ENCODE measurements around the gene TMEM229A.
"Not testable (repeated sequence)": the region's sequence is repeated elsewhere in the genome, so short reads cannot be mapped to it uniquely, and the experiment has no call there.

Gene TMEM229A

DNA sequence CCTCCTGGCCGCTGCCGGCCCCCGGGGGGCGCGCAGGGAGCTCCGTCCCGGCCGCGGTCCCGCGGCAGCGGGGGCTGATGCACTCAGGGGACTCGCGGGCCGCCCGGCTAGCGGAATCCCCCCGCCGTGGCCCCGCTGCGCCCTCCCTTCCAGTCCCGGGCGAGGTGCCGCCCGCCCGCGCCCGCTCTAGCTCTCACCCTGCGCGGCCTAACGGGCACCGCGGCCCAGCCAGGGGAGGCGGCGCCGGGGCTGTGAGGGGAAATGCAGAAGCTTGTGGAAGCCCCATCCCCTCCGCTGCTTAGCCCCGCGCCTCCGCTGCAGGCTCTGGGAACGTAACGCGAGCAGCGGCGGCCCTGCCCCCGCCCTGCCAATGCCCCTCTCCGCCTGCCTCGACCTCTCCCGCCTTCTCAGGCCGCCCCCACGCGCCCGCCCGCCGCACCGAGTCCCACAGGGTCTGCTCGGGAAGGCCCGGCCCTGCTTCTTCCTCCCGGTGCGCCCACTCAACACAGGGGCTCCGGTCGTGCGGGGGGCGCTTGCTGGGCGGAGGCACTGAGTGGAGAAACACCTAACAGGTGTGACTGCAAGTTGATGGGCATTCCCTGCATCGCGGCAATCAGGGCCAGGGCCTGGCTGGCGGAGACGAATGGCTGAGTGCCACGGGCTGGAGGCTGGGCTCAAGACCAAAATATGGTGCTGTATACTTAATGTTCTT, 384 bp upstream of the TMEM229A start:
- peak overlapping the region; percentile 57 for H3K4me3 ChIP-seq (ENCODE audit: extremely low read depth, insufficient read depth, low read length, poor library complexity, severe bottlenecking)
- H3K4me1 ChIP-seq (ENCODE audit: control insufficient read depth, insufficient read depth, low read length, poor library complexity, severe bottlenecking), result peaks cover 4% of the 10 kb centered on the region
- H3K9me3 ChIP-seq (ENCODE audit: control insufficient read depth, low read length), result no peaks in the 10 kb centered on the region
- no peak overlapping the region for H3K27ac ChIP-seq (ENCODE audit: low read depth, low read length, severe bottlenecking)
- WGBS, 2 experiments (ENCODE audit: insufficient coverage in 2 of 2), result 4% methylated on average over 55 to 60 of the region's 70 CpGs
- no peaks in the 10 kb centered on the region for H3K36me3 ChIP-seq (ENCODE audit: control insufficient read depth, insufficient read depth, low read length)

DNA sequence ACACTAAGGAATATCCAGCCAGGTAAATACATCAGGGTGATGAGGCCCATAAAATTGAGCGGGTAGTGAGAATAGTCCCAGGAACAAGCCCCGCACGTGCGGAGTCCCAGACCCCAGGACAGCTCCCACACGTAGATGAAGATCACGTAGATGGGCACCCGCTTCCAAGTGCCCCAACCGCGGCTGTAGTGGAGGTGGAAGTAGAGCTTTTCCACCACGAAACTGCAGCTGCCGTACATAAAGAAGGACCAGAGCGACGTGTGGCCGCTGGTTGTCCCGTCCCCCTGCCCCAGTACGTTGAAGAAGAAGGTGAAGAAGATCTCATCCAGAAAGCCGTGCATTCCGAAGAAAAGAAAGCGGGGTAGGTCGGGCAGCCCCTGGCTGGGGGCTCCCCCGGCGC, 948 bp downstream of the TMEM229A start:
- Histone ChIP-seq H3K4me3 (ENCODE audit: extremely low read depth, insufficient read depth, low read length, poor library complexity, severe bottlenecking) (peak overlapping the region; percentile 57), H3K36me3 (ENCODE audit: control insufficient read depth, insufficient read depth, low read length) (no peaks in the 10 kb centered on the region), H3K27ac (ENCODE audit: low read depth, low read length, severe bottlenecking) (no peak overlapping the region), H3K4me1 (ENCODE audit: control insufficient read depth, insufficient read depth, low read length, poor library complexity, severe bottlenecking) (peaks cover 4% of the 10 kb centered on the region), H3K9me3 (ENCODE audit: control insufficient read depth, low read length) (no peaks in the 10 kb centered on the region)
- 0 to 5% methylated on average over 17 to 21 of the region's 22 CpGs for WGBS, 2 experiments (ENCODE audit: insufficient coverage in 2 of 2)

DNA sequence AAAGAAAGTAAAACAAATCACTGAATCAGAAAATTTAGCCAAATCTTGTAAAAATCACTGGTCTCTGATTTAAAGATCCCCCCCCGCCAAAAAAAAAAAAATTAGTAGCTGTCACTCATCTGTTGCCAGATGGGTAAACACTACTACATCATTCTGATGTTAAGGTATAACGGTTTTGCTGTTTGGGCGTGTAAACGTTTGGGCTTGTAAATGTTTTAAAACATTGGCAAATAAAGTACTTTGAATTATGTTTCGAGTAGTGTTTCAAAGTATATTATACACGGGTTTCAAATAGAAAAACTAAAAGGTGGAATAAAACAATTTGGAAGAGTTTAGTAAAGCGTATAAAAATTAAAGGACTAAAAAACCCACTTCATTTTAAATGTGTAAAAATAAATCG, 1.5 kb downstream of the TMEM229A start:
- Histone ChIP-seq H3K27ac (ENCODE audit: low read depth, low read length, severe bottlenecking) (no peak overlapping the region), H3K4me3 (ENCODE audit: extremely low read depth, insufficient read depth, low read length, poor library complexity, severe bottlenecking) (peak overlapping the region; percentile 57), H3K9me3 (ENCODE audit: control insufficient read depth, low read length) (no peaks in the 10 kb centered on the region), H3K36me3 (ENCODE audit: control insufficient read depth, insufficient read depth, low read length) (no peaks in the 10 kb centered on the region), H3K4me1 (ENCODE audit: control insufficient read depth, insufficient read depth, low read length, poor library complexity, severe bottlenecking) (peaks cover 4% of the 10 kb centered on the region)
- 70% methylated on average over 2 to 4 of the region's 8 CpGs for WGBS, 2 experiments (ENCODE audit: insufficient coverage in 2 of 2)

DNA sequence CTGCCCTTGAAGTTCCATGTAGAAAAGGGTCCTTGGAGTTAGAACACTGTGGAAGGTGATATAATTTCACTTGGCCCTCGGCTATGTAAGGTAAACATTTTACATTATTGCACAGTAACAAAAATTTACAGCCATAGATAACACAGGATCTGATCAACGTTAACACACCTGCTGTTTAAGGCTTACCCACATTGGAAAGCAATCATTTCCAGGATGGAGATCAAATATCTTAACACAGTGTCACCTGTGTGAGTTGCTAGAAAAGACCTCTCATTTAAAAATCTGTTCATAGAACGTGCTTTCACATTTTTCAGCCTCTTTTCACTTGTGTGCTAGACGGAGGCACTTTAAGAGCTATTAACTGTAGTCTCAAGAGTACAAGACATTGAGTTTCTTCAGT, 1.9 kb downstream of the TMEM229A start:
- 57 to 82% methylated on average over 1 to 2 of the region's 4 CpGs for whole genome bisulfite sequencing, 2 experiments (ENCODE audit: insufficient coverage in 2 of 2)
- H3K27ac ChIP-seq (ENCODE audit: low read depth, low read length, severe bottlenecking), result no peak overlapping the region
- H3K4me1 ChIP-seq (ENCODE audit: control insufficient read depth, insufficient read depth, low read length, poor library complexity, severe bottlenecking), result peaks cover 4% of the 10 kb centered on the region
- peak overlapping the region; percentile 57 for H3K4me3 ChIP-seq (ENCODE audit: extremely low read depth, insufficient read depth, low read length, poor library complexity, severe bottlenecking)
- H3K9me3 ChIP-seq (ENCODE audit: control insufficient read depth, low read length), result no peaks in the 10 kb centered on the region
- no peaks in the 10 kb centered on the region for H3K36me3 ChIP-seq (ENCODE audit: control insufficient read depth, insufficient read depth, low read length)

DNA sequence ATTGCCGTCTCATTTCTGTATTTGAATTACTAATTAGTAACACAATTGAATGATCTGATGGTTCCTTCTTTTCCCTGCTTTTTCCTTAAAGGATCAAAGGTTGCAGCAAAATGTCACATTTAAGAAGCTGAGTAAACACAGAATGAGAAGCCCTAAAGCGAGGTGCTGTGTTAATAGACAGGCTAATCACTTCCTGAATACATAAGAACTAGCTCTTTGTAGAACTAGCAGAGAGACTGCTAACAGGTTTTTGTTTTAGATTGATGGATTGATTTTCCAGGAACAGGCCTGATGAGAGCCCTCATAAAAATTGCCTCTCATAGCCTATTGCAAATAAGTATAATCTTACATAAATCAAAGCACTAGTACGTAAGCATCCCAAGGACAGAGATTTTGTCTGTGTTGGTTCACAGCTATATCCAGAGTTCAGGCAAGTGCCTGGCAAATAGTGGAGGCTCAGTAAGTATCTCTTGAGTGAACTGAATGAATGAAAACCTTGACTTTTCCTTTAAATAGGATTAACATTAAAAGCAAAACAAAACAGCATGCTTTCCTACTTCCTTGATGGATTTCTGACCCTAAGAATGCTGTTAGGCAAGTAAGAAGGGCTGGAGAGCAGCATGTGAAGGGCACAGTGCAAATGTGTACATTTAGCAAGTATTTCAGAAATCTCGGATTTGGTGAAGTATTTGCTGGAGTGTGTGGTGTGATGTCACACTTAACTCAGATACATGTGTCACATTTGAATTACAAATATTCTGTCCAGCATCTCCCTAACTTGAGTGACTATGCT, 3.3 kb downstream of the TMEM229A start:
- Histone ChIP-seq H3K9me3 (ENCODE audit: control insufficient read depth, low read length) (no peaks in the 10 kb centered on the region), H3K27ac (ENCODE audit: low read depth, low read length, severe bottlenecking) (no peak overlapping the region), H3K36me3 (ENCODE audit: control insufficient read depth, insufficient read depth, low read length) (no peaks in the 10 kb centered on the region), H3K4me1 (ENCODE audit: control insufficient read depth, insufficient read depth, low read length, poor library complexity, severe bottlenecking) (peaks cover 4% of the 10 kb centered on the region), H3K4me3 (ENCODE audit: extremely low read depth, insufficient read depth, low read length, poor library complexity, severe bottlenecking) (no peak overlapping the region)
- WGBS, 2 experiments (ENCODE audit: insufficient coverage in 2 of 2), result 80% methylated on average over 1 of the region's 4 CpGs; no CpG with 5 or more reads in 1 of the 2 experiments

DNA sequence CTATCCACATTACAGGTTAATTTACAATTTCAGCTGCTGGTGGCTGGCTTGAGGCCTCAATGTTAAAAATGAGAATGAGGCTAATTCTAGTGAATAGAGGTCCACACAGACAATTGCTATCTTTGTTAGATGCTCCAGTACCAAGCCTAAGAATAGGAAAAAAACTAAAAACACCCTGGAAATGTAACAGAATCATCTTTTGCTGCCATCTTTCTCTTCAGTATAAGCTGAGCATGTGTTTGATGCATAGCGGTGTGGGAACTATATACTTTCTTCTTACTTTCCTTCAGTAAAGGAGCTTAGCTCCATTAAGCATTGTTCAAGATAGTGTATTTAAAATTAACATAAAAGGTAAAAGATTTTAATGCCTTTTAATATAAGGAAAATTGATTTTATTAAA, 5.6 kb downstream of the TMEM229A start:
- Histone ChIP-seq H3K4me3 (ENCODE audit: extremely low read depth, insufficient read depth, low read length, poor library complexity, severe bottlenecking) (no peak overlapping the region), H3K9me3 (ENCODE audit: control insufficient read depth, low read length) (no peaks in the 10 kb centered on the region), H3K27ac (ENCODE audit: low read depth, low read length, severe bottlenecking) (no peak overlapping the region), H3K4me1 (ENCODE audit: control insufficient read depth, insufficient read depth, low read length, poor library complexity, severe bottlenecking) (peaks cover 4% of the 10 kb centered on the region), H3K36me3 (ENCODE audit: control insufficient read depth, insufficient read depth, low read length) (no peaks in the 10 kb centered on the region)
- no CpG with 5 or more reads among the region's 1 CpG for WGBS, 2 experiments (ENCODE audit: insufficient coverage in 2 of 2)

DNA sequence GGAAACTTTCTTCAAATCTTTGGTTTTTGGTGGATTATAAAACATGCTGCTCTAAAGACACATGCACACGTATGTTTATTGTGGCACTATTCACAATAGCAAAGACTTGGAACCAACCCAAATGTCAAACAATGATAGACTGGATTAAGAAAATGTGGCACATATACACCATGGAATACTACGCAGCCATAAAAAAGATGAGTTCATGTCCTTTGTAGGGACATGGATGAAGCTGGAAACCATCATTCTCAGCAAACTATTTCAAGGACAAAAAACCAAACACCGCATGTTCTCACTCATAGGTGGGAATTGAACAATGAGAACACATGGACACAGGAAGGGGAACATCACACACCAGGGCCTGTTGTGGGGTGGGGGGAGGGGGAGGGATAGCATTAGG, 8.5 kb downstream of the TMEM229A start:
- not testable (repeated sequence) for H3K4me3 ChIP-seq (ENCODE audit: extremely low read depth, insufficient read depth, low read length, poor library complexity, severe bottlenecking); H3K36me3 ChIP-seq (ENCODE audit: control insufficient read depth, insufficient read depth, low read length); H3K4me1 ChIP-seq (ENCODE audit: control insufficient read depth, insufficient read depth, low read length, poor library complexity, severe bottlenecking); H3K9me3 ChIP-seq (ENCODE audit: control insufficient read depth, low read length); H3K27ac ChIP-seq (ENCODE audit: low read depth, low read length, severe bottlenecking)
- WGBS, 2 experiments (ENCODE audit: insufficient coverage in 2 of 2), result no CpG with 5 or more reads among the region's 3 CpGs

DNA sequence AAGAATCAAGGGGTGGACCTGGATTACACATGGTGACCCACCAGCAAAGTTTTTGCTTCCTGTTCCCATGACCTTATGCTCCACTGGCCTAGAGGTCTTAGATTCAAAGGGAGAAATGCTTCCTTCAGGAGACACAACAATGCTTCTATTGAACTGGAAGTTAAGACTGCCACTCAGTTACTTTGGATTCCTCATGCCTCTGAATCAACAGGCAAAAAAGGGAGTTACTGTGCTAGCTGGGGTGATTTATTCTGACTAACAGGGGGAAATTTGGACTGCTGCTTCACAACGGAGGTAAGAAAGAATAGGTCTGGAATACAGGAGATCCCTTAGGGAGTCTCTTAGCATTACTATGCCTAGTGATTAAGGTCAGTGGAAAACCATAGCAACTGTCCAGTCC, 10.3 kb downstream of the TMEM229A start:
- H3K4me3 ChIP-seq (ENCODE audit: extremely low read depth, insufficient read depth, low read length, poor library complexity, severe bottlenecking), result no peak overlapping the region
- 60% methylated on average over 1 of the region's 1 CpG; no CpG with 5 or more reads in 1 of the 2 experiments for WGBS, 2 experiments (ENCODE audit: insufficient coverage in 2 of 2)
- no peaks in the 10 kb centered on the region for H3K36me3 ChIP-seq (ENCODE audit: control insufficient read depth, insufficient read depth, low read length)
- no peaks in the 10 kb centered on the region for H3K4me1 ChIP-seq (ENCODE audit: control insufficient read depth, insufficient read depth, low read length, poor library complexity, severe bottlenecking)
- peak overlapping the region; percentile 60 for H3K27ac ChIP-seq (ENCODE audit: low read depth, low read length, severe bottlenecking)
- H3K9me3 ChIP-seq (ENCODE audit: control insufficient read depth, low read length), result no peaks in the 10 kb centered on the region

DNA sequence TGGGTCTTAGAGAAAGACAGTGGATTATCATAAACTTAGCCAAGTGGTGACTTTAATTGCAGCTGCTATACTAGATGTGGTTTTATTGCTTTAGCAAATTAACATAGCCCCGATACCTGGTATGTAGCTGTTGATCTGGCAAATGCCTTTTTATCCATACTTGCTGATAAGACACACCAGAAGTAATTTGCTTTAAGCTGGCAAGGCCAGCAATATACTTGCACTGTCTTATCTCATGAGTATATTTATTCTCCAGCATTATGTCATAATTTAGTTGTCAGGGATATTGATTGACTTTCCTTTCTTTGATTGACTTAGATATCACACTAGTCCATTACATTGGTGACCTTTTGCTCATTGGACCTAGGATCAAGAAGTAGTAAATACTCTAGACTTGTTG, 12.8 kb downstream of the TMEM229A start:
- no peak overlapping the region for H3K4me3 ChIP-seq (ENCODE audit: extremely low read depth, insufficient read depth, low read length, poor library complexity, severe bottlenecking)
- WGBS, 2 experiments (ENCODE audit: insufficient coverage in 2 of 2), result no CpG with 5 or more reads among the region's 1 CpG
- H3K36me3 ChIP-seq (ENCODE audit: control insufficient read depth, insufficient read depth, low read length), result no peaks in the 10 kb centered on the region
- no peaks in the 10 kb centered on the region for H3K9me3 ChIP-seq (ENCODE audit: control insufficient read depth, low read length)
- no peaks in the 10 kb centered on the region for H3K4me1 ChIP-seq (ENCODE audit: control insufficient read depth, insufficient read depth, low read length, poor library complexity, severe bottlenecking)
- H3K27ac ChIP-seq (ENCODE audit: low read depth, low read length, severe bottlenecking), result no peak overlapping the region

DNA sequence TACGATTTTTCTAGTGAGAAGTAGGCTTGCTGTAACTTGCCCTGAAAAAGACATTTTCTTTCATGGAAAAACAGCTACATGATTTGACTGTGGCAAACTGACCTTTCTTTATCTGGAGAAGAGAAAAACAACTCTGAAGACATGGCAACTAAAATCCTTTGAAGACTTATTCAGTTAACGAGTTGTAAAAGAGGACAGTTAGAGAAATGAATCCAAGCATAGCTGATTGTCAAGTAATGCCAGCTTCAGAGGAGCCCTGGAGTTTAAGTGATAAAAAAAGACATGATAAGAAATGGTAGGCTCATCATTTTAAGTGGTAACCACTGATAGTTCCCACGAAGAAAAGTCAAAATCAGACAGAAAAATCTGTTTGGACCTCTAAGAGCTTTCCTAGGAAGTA, 19.6 kb downstream of the TMEM229A start:
- no peak overlapping the region for H3K4me3 ChIP-seq (ENCODE audit: extremely low read depth, insufficient read depth, low read length, poor library complexity, severe bottlenecking)
- 74 to 75% methylated on average over 2 of the region's 3 CpGs for WGBS, 2 experiments (ENCODE audit: insufficient coverage in 2 of 2)
- peak overlapping the region; percentile 39 for H3K27ac ChIP-seq (ENCODE audit: low read depth, low read length, severe bottlenecking)
- H3K9me3 ChIP-seq (ENCODE audit: control insufficient read depth, low read length), result no peaks in the 10 kb centered on the region
- no peaks in the 10 kb centered on the region for H3K4me1 ChIP-seq (ENCODE audit: control insufficient read depth, insufficient read depth, low read length, poor library complexity, severe bottlenecking)
- no peaks in the 10 kb centered on the region for H3K36me3 ChIP-seq (ENCODE audit: control insufficient read depth, insufficient read depth, low read length)

DNA sequence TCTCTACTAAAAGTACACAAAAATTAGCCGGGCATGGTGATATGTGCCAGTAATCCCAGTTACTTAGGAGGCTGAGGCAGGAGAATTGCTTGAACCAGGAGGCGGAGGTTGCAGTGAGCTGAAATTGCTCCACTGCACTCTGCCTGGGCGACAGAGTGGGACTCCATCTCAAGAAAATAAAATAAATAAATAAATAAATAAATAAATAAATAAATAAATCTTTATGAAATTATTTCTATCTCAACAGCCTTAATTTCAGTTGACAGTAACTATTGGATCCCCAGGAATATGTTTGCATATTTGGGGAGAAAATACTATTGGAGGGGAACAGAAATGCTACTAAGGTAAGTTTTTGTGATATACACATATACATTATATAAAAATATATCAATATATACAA, 20.0 kb downstream of the TMEM229A start:
- Histone ChIP-seq H3K27ac (ENCODE audit: low read depth, low read length, severe bottlenecking) (no peak overlapping the region), H3K4me1 (ENCODE audit: control insufficient read depth, insufficient read depth, low read length, poor library complexity, severe bottlenecking) (no peaks in the 10 kb centered on the region), H3K9me3 (ENCODE audit: control insufficient read depth, low read length) (no peaks in the 10 kb centered on the region), H3K36me3 (ENCODE audit: control insufficient read depth, insufficient read depth, low read length) (no peaks in the 10 kb centered on the region), H3K4me3 (ENCODE audit: extremely low read depth, insufficient read depth, low read length, poor library complexity, severe bottlenecking) (no peak overlapping the region)
- WGBS, 2 experiments (ENCODE audit: insufficient coverage in 2 of 2), result 86 to 89% methylated on average over 1 of the region's 3 CpGs

Data from mesodermal cell (in vitro differentiated cells).